ENCODE data around the gene TSSC4. TPM values are rescaled to one million over a fixed set of nuclear protein-coding genes. Genes with fewer than 3 reads are reported as not detected.

TSSC4 gene
- total RNA-seq, 1 donor from 2014 or later: 40.0 TPM

GRCh38 chr11:2365571-2366210 is 34.9 kb upstream of the TSSC4 start:
- DNase-seq (ENCODE audit: low read depth): no peak
- no peak overlapping the region for H3K4me3 ChIP-seq (ENCODE audit: low read depth, low read length)
- TF ChIP-seq CTCF (conservative IDR thresholded peaks at IDR 0.05; ENCODE audit: low read depth, low read length): no peak

GRCh38 chr11:2366276-2366675 is 34.3 kb upstream of the TSSC4 start:
- TF ChIP-seq CTCF (conservative IDR thresholded peaks at IDR 0.05; ENCODE audit: low read depth, low read length): no peak
- H3K4me3 ChIP-seq (ENCODE audit: low read depth, low read length): no peak overlapping the region
- DNase-seq (ENCODE audit: low read depth): no peak

- no peak overlapping the region for H3K4me3 ChIP-seq (ENCODE audit: low read depth, low read length)
- TF ChIP-seq CTCF (conservative IDR thresholded peaks at IDR 0.05; ENCODE audit: low read depth, low read length): no peak
- no peak for DNase-seq (ENCODE audit: low read depth)
Observed at GRCh38 chr11:2366733-2367132, 33.8 kb upstream of the TSSC4 start.

DNA sequence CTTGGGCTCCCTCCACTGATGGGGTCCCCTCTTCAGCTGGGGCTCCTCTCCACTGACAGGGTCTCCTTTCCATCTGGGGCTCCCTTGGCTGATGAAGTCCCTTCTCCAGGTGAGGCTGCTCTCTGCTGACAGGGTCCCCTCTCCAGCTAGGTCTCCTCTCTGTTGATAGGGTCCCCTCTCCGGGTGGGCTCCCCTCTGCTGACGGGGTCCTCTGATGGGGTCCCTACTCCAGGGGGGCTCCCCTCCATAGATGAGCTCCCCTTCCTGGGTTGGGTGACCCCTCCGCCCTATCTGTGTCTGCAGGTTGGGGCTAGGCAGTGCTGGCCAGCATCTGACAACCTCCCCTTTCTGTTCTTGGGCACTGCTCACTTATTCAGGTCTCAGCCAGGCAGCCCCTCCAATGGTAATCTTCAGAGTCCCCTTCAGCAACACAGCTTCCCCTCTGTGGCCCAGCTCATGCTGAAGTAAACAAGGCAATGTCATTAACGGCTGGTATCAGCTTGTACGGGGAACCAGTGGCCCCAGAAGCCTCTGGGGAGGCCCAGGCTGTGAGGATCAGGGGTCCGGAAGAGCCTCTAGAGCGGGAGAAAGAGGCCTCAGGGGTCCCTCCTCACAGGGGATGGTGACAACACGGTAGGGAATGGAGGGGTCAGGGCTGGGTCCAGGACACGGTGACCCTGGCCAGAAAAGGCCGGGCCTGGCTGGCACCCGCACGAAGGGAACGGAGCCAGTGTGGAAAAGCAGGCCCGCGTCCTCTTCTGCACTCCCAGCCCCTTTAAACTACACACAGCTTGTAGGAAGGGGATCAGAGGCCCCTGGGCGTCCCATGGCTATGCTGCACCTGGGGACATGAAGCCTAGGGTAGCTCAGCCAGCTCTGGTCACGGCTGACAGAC is 33.0 kb upstream of the TSSC4 start:
- DNase-seq (ENCODE audit: low read depth): no peak
- H3K4me3 ChIP-seq (ENCODE audit: low read depth, low read length): no peak overlapping the region
- no peak for TF ChIP-seq CTCF (conservative IDR thresholded peaks at IDR 0.05; ENCODE audit: low read depth, low read length)

GRCh38 chr11:2368178-2368850 is 32.2 kb upstream of the TSSC4 start:
- no peak overlapping the region for H3K4me3 ChIP-seq (ENCODE audit: low read depth, low read length)
- no peak for TF ChIP-seq CTCF (conservative IDR thresholded peaks at IDR 0.05; ENCODE audit: low read depth, low read length)
- DNase-seq (ENCODE audit: low read depth): no peak

GRCh38 chr11:2368851-2369180 is 31.7 kb upstream of the TSSC4 start:
- DNase-seq (ENCODE audit: low read depth): no peak
- no peak overlapping the region for H3K4me3 ChIP-seq (ENCODE audit: low read depth, low read length)
- TF ChIP-seq CTCF (conservative IDR thresholded peaks at IDR 0.05; ENCODE audit: low read depth, low read length): no peak

Data from epithelial cell of proximal tubule (primary cell).